Astrocyte of the cerebellum (primary cell): ENCODE data around the gene ZNF583.

ENCODE experiments used
- DNase-seq: peaks from one replicate; pipeline ENCODE4 v3.0.0-alpha.2; 2011; ENCODE audit warnings: low read depth
- H3K4me3 ChIP-seq: 2 replicates; pipeline ENCODE4 v1.5.1; 2011; ENCODE audit warnings: mild to moderate bottlenecking, low read depth, low read length, moderate library complexity
- in situ Hi-C: cut with HindIII; loops from 2 replicates; pipeline ENCODE4 v1.10.0; 2017; ENCODE audit warnings: low sequenced_read_pairs
- TF ChIP-seq, protein P1 (sequence below): IDR thresholded peaks from 2 replicates; pipeline ENCODE4 v1.5.1; 2012; ENCODE audit warnings: low read length, low read depth, moderate library complexity, mild to moderate bottlenecking; ENCODE audit errors: missing control alignments

The ZNF583 gene

DNA sequence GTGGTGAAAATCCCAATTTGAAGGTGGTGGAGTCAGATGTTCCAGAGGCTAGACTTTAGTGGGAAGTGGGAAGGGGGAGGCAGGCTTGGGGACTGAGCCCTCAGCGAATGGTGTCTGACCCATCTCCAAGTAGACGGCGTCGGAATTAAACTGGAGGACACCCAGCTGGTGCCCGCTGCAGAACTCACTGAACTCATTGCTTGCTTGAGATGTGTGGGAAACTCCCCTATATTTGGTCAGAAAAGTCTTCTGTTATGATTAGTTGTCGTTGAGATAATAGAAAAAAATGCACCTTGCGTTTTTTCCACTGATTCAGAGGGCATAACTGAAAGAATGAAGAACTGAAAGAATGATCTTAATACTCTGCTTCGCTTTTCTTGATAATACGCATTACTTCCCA is 871 bp upstream of the ZNF583 start:
- in situ Hi-C loops: no loop called here
- no peak for DNase-seq
- H3K4me3 ChIP-seq: peak overlapping the region; percentile 84
- TF ChIP-seq, protein P1, sequence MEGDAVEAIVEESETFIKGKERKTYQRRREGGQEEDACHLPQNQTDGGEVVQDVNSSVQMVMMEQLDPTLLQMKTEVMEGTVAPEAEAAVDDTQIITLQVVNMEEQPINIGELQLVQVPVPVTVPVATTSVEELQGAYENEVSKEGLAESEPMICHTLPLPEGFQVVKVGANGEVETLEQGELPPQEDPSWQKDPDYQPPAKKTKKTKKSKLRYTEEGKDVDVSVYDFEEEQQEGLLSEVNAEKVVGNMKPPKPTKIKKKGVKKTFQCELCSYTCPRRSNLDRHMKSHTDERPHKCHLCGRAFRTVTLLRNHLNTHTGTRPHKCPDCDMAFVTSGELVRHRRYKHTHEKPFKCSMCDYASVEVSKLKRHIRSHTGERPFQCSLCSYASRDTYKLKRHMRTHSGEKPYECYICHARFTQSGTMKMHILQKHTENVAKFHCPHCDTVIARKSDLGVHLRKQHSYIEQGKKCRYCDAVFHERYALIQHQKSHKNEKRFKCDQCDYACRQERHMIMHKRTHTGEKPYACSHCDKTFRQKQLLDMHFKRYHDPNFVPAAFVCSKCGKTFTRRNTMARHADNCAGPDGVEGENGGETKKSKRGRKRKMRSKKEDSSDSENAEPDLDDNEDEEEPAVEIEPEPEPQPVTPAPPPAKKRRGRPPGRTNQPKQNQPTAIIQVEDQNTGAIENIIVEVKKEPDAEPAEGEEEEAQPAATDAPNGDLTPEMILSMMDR: no peak

DNA sequence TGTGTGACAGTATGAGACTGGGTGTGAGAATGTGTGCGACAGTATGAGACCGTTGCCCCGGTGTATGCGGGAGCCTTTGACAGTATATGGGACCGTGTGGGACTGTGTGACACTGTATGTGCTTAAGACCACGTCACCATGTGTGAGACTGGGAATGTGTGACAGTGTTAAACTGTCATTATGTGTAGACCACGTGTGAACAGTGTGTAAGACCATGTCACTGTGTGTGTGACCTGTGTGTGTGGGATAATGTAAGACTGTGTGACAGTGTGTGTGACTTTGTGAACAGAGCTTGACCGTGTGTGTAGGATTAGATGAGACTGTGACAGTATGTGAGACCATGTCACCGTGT is 549 bp downstream of the ZNF583 start:
- TF ChIP-seq, protein P1: no peak
- no peak for DNase-seq
- in situ Hi-C loops: no loop called here
- H3K4me3 ChIP-seq: peak overlapping the region; percentile 84

DNA sequence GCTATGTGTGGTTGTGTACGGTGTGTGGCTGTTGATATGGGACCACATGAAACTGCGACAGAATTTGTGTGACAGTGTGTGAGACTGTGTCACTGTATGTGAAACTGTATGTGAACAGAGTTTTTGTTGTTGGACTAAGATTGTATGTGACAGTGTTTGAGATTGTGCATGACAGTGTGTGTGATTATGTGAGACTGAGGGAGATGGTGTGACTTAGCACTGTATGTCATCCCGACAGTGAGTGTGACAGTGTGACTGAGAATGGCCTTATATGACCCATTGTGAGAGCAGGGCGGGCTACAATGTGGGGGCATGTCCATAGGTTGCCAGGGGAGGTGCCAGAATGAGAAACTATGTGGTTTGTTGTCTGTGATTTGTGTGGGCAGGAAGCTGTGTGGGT is 930 bp downstream of the ZNF583 start:
- in situ Hi-C loops: no loop called here
- H3K4me3 ChIP-seq: peak overlapping the region; percentile 84
- no peak for DNase-seq
- TF ChIP-seq, protein P1: no peak

- in situ Hi-C loops: no loop called here
- no peak for DNase-seq
These were observed 19.3 kb downstream of the ZNF583 start for GRCh38 chr19:56423276-56423984.

DNA sequence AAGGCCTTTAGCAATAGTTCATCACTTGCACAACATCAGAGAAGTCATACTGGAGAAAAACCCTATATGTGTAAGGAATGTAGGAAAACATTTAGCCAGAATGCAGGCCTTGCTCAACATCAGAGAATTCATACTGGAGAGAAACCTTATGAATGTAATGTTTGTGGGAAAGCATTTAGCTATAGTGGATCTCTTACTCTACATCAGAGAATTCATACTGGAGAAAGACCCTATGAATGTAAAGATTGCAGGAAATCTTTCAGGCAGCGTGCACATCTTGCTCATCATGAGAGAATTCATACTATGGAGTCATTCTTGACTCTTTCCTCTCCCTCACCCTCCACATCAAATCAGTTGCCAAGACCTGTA is 19.8 kb downstream of the ZNF583 start:
- TF ChIP-seq, protein P1: no peak
- in situ Hi-C loops: no loop called here
- DNase-seq: no peak
- no peak overlapping the region for H3K4me3 ChIP-seq

More at GRCh38 chr19:56423276-56423984, 19.3 kb downstream of the ZNF583 start:
- TF ChIP-seq, protein P1: no peak
- H3K4me3 ChIP-seq: no peak overlapping the region

GRCh38 chr19:56441206-56441792 is 37.2 kb downstream of the ZNF583 start:
- DNase-seq: no peak
- TF ChIP-seq, protein P1: no peak
- in situ Hi-C loops: no loop called here
- H3K4me3 ChIP-seq: no peak overlapping the region
